Spleen (tissue), 11 donors: ENCODE data around the gene PSMB8. TPM values are rescaled to one million over a fixed set of nuclear protein-coding genes. Genes with fewer than 3 reads are reported as not detected.

ENCODE experiments used
- DNase-seq: peaks from one replicate; pipeline ENCODE4 v3.0.0-alpha.2; 2020
- H3K27ac ChIP-seq, 8 donors: fragments of 200-600 bp; sonication (generic) in 7 of 8; 1 replicate in 4 of 8; 2 replicates in 4 of 8; pipeline versions ENCODE4 v1.5.0 to v1.8.0; 2016 to 2021; ENCODE audit warnings: inconsistent platforms in 4 of 8, mild to moderate bottlenecking in 4 of 8, moderate library complexity in 1 of 8
- H3K27me3 ChIP-seq, 7 donors: fragments of 200-600 bp; sonication (generic) in 6 of 7; replicated peaks in 1 of 7; 1 replicate in 4 of 7; 2 replicates in 3 of 7; pipeline versions ENCODE4 v1.5.0 to v1.8.0; 2016 to 2021; ENCODE audit warnings: inconsistent platforms in 3 of 7, mild to moderate bottlenecking in 1 of 7
- H3K36me3 ChIP-seq, 6 donors: fragments of 200-600 bp; sonication (generic) in 5 of 6; 1 replicate in 4 of 6; 2 replicates in 2 of 6; pipeline versions ENCODE4 v1.5.0 to v1.8.0; 2016 to 2021; ENCODE audit warnings: inconsistent platforms in 2 of 6
- H3K4me1 ChIP-seq, 6 donors: fragments of 200-600 bp; sonication (generic) in 5 of 6; 1 replicate in 3 of 6; 2 replicates in 3 of 6; pipeline versions ENCODE4 v1.5.0 to v1.8.0; 2016 to 2021; ENCODE audit warnings: inconsistent platforms in 3 of 6
- H3K4me3 ChIP-seq, 8 donors: fragments of 200-600 bp; sonication (generic) in 7 of 8; 1 replicate in 4 of 8; 2 replicates in 4 of 8; pipeline versions ENCODE4 v1.5.0 to v1.8.0; 2016 to 2021; ENCODE audit warnings: inconsistent platforms in 4 of 8, mild to moderate bottlenecking in 4 of 8, moderate library complexity in 2 of 8
- H3K9me3 ChIP-seq, 8 donors: fragments of 200-600 bp; sonication (generic) in 7 of 8; 1 replicate in 4 of 8; 2 replicates in 4 of 8; pipeline versions ENCODE4 v1.5.0 to v1.8.0; 2016 to 2021; ENCODE audit warnings: inconsistent platforms in 4 of 8
- POLR2A ChIP-seq, 3 donors: fragments of 450-650 bp; IDR thresholded peaks; one replicate each; pipeline ENCODE4 v1.5.1; 2017; ENCODE audit warnings: antibody characterized with exemption in 3 of 3, mild to moderate bottlenecking in 1 of 3
- POLR2AphosphoS5 ChIP-seq, 3 donors: sonication (generic); formaldehyde crosslinking; IDR thresholded peaks; one replicate each; pipeline ENCODE4 v1.5.1; 2017; ENCODE audit warnings: antibody characterized with exemption in 3 of 3
- WGBS, 5 donors: extraction: QIAGEN DNeasy Blood & Tissue Kit in 3 of 5; methylation state at CpG; one replicate each; pipeline versions ENCODE4 v1.1.5 to v1.1.7; 2013 to 2018; 5-methylcytosine and 5-hydroxymethylcytosine counted together
- intact Hi-C: fragments of 100-400 bp; cut with DNase I; formaldehyde crosslinking; loops from one replicate; pipeline ENCODE4 v1.15.0; 2023; ENCODE audit warnings: low total_unique reads
- polyA plus RNA-seq, 3 donors: library from polyadenylated mRNA; stranded (reverse); fragments of 200-250 nt; gene quantifications; one replicate each; pipeline ENCODE4 v1.2.1, GENCODE V29; 2013
- total RNA-seq, 7 donors: library from RNA; depleted of rRNA in 3 of 7; stranded (reverse); fragments of >200 nt in 3 of 7; fragmentation: NEBNext Ultra II Directional in 4 of 7; extraction: Animal tissue kit (Norgen Biotek cat#: 25700) in 4 of 7; gene quantifications; one replicate each; pipeline versions ENCODE4 v1.1.0 to v1.2.1, GENCODE V29; 2016 to 2021
- TF ChIP-seq, protein P1 (sequence below), 11 experiments: fragments of 200-600 bp in 7 of 11; fragments of 450-650 bp in 4 of 11; sonication (generic) in 4 of 11; IDR thresholded peaks in 8 of 11; conservative IDR thresholded peaks in 3 of 11; 1 replicate in 7 of 11; 2 replicates in 4 of 11; pipeline versions ENCODE4 v1.4.0 to v1.8.0; 2016 to 2021; ENCODE audit warnings: antibody characterized with exemption in 11 of 11, inconsistent platforms in 4 of 11, mild to moderate bottlenecking in 1 of 11
- donor health status: healthy with polysubstance abuse.
- donor health status: DM: no; HTN: no; CAD: no; lungs with moderate emphysema.
- donor health status: DM: no; HTN: no; CAD: no.
- donor health status: Bipolar disorder and iron deficiency.
- donor health status: healthy.
- donor health status: DM: no; HTN: no; CAD: no.
- donor health status: DM: yes; HTN: yes; CAD: no.

The PSMB8 gene
- total and polyA plus RNA-seq, 10 donors: 109 to 288 (median 155) TPM

DNA sequence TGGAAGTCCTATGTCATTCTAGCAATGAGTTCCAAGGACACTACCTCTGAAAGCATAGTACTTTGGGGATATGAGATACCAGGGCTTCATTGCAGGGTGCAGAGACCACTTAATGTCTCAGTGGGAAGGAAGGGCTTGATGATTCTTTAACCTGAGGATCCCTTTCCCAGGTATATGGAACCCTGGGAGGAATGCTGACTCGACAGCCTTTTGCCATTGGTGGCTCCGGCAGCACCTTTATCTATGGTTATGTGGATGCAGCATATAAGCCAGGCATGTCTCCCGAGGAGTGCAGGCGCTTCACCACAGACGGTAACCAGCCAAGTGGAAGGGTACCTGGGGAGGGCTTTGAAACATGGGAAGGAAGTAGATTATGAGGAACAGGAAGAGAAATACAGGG lies 14.3 kb upstream of the PSMB8 start:
- DNase-seq: no peak
- Histone ChIP-seq H3K4me3 (peak overlapping the region in 1 of 8 donors; percentile 26), H3K4me1 (peaks cover 31 to 85% (median 53%) of the 10 kb centered on the region in 6 donors), H3K36me3 (peaks cover 2 to 71% (median 50%) of the 10 kb centered on the region in 6 donors), H3K9me3 (no peaks in the 10 kb centered on the region), H3K27ac (peak overlapping the region in 6 of 8 donors; percentile 37 to 94 (median 54)), H3K27me3 (no peaks in the 10 kb centered on the region)
- 70 to 74% (median 71%) methylated on average over 5 of the region's 5 CpGs for WGBS, 5 donors
- intact Hi-C loops: no loop called here
- TF ChIP-seq POLR2AphosphoS5 (IDR thresholded peaks at IDR 0.05): no peak
- no peak for TF ChIP-seq POLR2A (IDR thresholded peaks at IDR 0.05)
- TF ChIP-seq, protein P1, sequence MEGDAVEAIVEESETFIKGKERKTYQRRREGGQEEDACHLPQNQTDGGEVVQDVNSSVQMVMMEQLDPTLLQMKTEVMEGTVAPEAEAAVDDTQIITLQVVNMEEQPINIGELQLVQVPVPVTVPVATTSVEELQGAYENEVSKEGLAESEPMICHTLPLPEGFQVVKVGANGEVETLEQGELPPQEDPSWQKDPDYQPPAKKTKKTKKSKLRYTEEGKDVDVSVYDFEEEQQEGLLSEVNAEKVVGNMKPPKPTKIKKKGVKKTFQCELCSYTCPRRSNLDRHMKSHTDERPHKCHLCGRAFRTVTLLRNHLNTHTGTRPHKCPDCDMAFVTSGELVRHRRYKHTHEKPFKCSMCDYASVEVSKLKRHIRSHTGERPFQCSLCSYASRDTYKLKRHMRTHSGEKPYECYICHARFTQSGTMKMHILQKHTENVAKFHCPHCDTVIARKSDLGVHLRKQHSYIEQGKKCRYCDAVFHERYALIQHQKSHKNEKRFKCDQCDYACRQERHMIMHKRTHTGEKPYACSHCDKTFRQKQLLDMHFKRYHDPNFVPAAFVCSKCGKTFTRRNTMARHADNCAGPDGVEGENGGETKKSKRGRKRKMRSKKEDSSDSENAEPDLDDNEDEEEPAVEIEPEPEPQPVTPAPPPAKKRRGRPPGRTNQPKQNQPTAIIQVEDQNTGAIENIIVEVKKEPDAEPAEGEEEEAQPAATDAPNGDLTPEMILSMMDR (IDR thresholded peaks at IDR 0.05 in 8 of 11, conservative IDR thresholded peaks at IDR 0.05 in 3 of 11): no peak

- peak in 1 of 3 donors; percentile 9 for TF ChIP-seq POLR2AphosphoS5 (IDR thresholded peaks at IDR 0.05)
- TF ChIP-seq POLR2A (IDR thresholded peaks at IDR 0.05): no peak
- TF ChIP-seq, protein P1 (IDR thresholded peaks at IDR 0.05 in 8 of 11, conservative IDR thresholded peaks at IDR 0.05 in 3 of 11): no peak
- H3K36me3 ChIP-seq: peaks cover 2 to 69% (median 50%) of the 10 kb centered on the region in 6 donors
- peak overlapping the region in 1 of 8 donors; percentile 26 for H3K4me3 ChIP-seq
- peaks cover 31 to 83% (median 55%) of the 10 kb centered on the region in 6 donors for H3K4me1 ChIP-seq
- no peak for DNase-seq
- no peaks in the 10 kb centered on the region for H3K27me3 ChIP-seq
- peak overlapping the region in 5 of 8 donors; percentile 25 to 99 (median 49) for H3K27ac ChIP-seq
- 76 to 88% (median 83%) methylated on average over 14 of the region's 14 CpGs for WGBS, 5 donors
- intact Hi-C loops: no loop called here
- H3K9me3 ChIP-seq: no peaks in the 10 kb centered on the region
These were observed 13.5 kb upstream of the PSMB8 start for GRCh38 chr6:32857156-32857891.

GRCh38 chr6:32855467-32856174 lies 11.8 kb upstream of the PSMB8 start:
- Histone ChIP-seq H3K36me3 (peaks cover 0 to 69% (median 53%) of the 10 kb centered on the region in 6 donors), H3K9me3 (no peaks in the 10 kb centered on the region), H3K4me3 (peak overlapping the region; percentile 68 to 99 (median 96)), H3K4me1 (peaks cover 45 to 83% (median 67%) of the 10 kb centered on the region in 6 donors), H3K27ac (peak overlapping the region; percentile 94 to 100 (median 99)), H3K27me3 (no peaks in the 10 kb centered on the region)
- TF ChIP-seq POLR2A (IDR thresholded peaks at IDR 0.05) (no peak), POLR2AphosphoS5 (IDR thresholded peaks at IDR 0.05) (no peak)
- TF ChIP-seq, protein P1 (IDR thresholded peaks at IDR 0.05 in 8 of 11, conservative IDR thresholded peaks at IDR 0.05 in 3 of 11): no peak
- DNase-seq: no peak
- intact Hi-C loops: no loop called here
- WGBS, 5 donors: 50 to 79% (median 68%) methylated on average over 8 of the region's 8 CpGs
